ENCODE results near the gene CD58. TPM values are rescaled to one million over a fixed set of nuclear protein-coding genes. Genes with fewer than 3 reads are reported as not detected.
"Not testable (repeated sequence)": the region's sequence is repeated elsewhere in the genome, so short reads cannot be mapped to it uniquely, and the experiment has no call there.

The CD58 gene
- total RNA-seq, 1 experiment from 2014 or later: 8.2 TPM

GRCh38 chr1:116595065-116595840 is 24.4 kb upstream of the CD58 start:
- H3K27ac ChIP-seq (ENCODE audit: low read depth, low read length, poor library complexity, severe bottlenecking); intact Hi-C loops (cut with micrococcal nuclease; ENCODE audit: unreplicated experiment); POLR2A ChIA-PET (ENCODE audit: low non-redundant PET); H3K27me3 ChIP-seq (replicated peaks; ENCODE audit: insufficient read depth, low read depth, low read length, poor library complexity); BruUV-seq (replicated peaks); H3K4me1 ChIP-seq (ENCODE audit: insufficient read depth, low read length, poor library complexity, severe bottlenecking); H3K9me3 ChIP-seq (ENCODE audit: low read depth, low read length, poor library complexity, severe bottlenecking); H3K36me3 ChIP-seq (ENCODE audit: insufficient read depth, low read length, poor library complexity, severe bottlenecking): not testable (repeated sequence)
- CTCF ChIA-PET: interaction anchor here (1.0 to 2.2 kb wide), 3 partner anchors 21 to 533 kb away, joined by 3 to 21 read pairs (median 3); no protein-coding TSS in a partner anchor
- TF ChIP-seq CTCF (conservative IDR thresholded peaks at IDR 0.05; ENCODE audit: low read depth, low read length): peak; percentile 43
- H3K4me3 ChIP-seq (ENCODE audit: low read depth, low read length, poor library complexity, severe bottlenecking): peak overlapping the region; percentile 20
- DNase-seq (ENCODE audit: low spot score): peak; percentile 25

- H3K36me3 ChIP-seq (ENCODE audit: insufficient read depth, low read length, poor library complexity, severe bottlenecking); CTCF ChIA-PET; H3K27ac ChIP-seq (ENCODE audit: low read depth, low read length, poor library complexity, severe bottlenecking); BruUV-seq (replicated peaks); H3K4me1 ChIP-seq (ENCODE audit: insufficient read depth, low read length, poor library complexity, severe bottlenecking); H3K4me3 ChIP-seq (ENCODE audit: low read depth, low read length, poor library complexity, severe bottlenecking); DNase-seq (ENCODE audit: low spot score); intact Hi-C loops (cut with micrococcal nuclease; ENCODE audit: unreplicated experiment); H3K27me3 ChIP-seq (replicated peaks; ENCODE audit: insufficient read depth, low read depth, low read length, poor library complexity); H3K9me3 ChIP-seq (ENCODE audit: low read depth, low read length, poor library complexity, severe bottlenecking); POLR2A ChIA-PET (ENCODE audit: low non-redundant PET): not testable (repeated sequence)
Measured at GRCh38 chr1:116593977-116594376, 23.2 kb upstream of the CD58 start.

GRCh38 chr1:116593401-116593800 is 22.6 kb upstream of the CD58 start:
- H3K27me3 ChIP-seq (replicated peaks; ENCODE audit: insufficient read depth, low read depth, low read length, poor library complexity); DNase-seq (ENCODE audit: low spot score); H3K4me1 ChIP-seq (ENCODE audit: insufficient read depth, low read length, poor library complexity, severe bottlenecking); H3K27ac ChIP-seq (ENCODE audit: low read depth, low read length, poor library complexity, severe bottlenecking); BruUV-seq (replicated peaks); H3K9me3 ChIP-seq (ENCODE audit: low read depth, low read length, poor library complexity, severe bottlenecking); H3K4me3 ChIP-seq (ENCODE audit: low read depth, low read length, poor library complexity, severe bottlenecking); POLR2A ChIA-PET (ENCODE audit: low non-redundant PET); intact Hi-C loops (cut with micrococcal nuclease; ENCODE audit: unreplicated experiment); H3K36me3 ChIP-seq (ENCODE audit: insufficient read depth, low read length, poor library complexity, severe bottlenecking); CTCF ChIA-PET: not testable (repeated sequence)

GRCh38 chr1:116591951-116592605 is 21.3 kb upstream of the CD58 start:
- BruUV-seq (replicated peaks); H3K27ac ChIP-seq (ENCODE audit: low read depth, low read length, poor library complexity, severe bottlenecking); H3K9me3 ChIP-seq (ENCODE audit: low read depth, low read length, poor library complexity, severe bottlenecking); H3K27me3 ChIP-seq (replicated peaks; ENCODE audit: insufficient read depth, low read depth, low read length, poor library complexity); CTCF ChIA-PET; intact Hi-C loops (cut with micrococcal nuclease; ENCODE audit: unreplicated experiment); DNase-seq (ENCODE audit: low spot score); H3K36me3 ChIP-seq (ENCODE audit: insufficient read depth, low read length, poor library complexity, severe bottlenecking); POLR2A ChIA-PET (ENCODE audit: low non-redundant PET); H3K4me3 ChIP-seq (ENCODE audit: low read depth, low read length, poor library complexity, severe bottlenecking); H3K4me1 ChIP-seq (ENCODE audit: insufficient read depth, low read length, poor library complexity, severe bottlenecking): not testable (repeated sequence)

GRCh38 chr1:116591006-116591950 is 20.5 kb upstream of the CD58 start:
- H3K27ac ChIP-seq (ENCODE audit: low read depth, low read length, poor library complexity, severe bottlenecking); H3K4me3 ChIP-seq (ENCODE audit: low read depth, low read length, poor library complexity, severe bottlenecking); H3K36me3 ChIP-seq (ENCODE audit: insufficient read depth, low read length, poor library complexity, severe bottlenecking); BruUV-seq (replicated peaks); POLR2A ChIA-PET (ENCODE audit: low non-redundant PET); intact Hi-C loops (cut with micrococcal nuclease; ENCODE audit: unreplicated experiment); H3K4me1 ChIP-seq (ENCODE audit: insufficient read depth, low read length, poor library complexity, severe bottlenecking); H3K9me3 ChIP-seq (ENCODE audit: low read depth, low read length, poor library complexity, severe bottlenecking); CTCF ChIA-PET; DNase-seq (ENCODE audit: low spot score); H3K27me3 ChIP-seq (replicated peaks; ENCODE audit: insufficient read depth, low read depth, low read length, poor library complexity): not testable (repeated sequence)

GRCh38 chr1:116590359-116591005 is 19.7 kb upstream of the CD58 start:
- BruUV-seq (replicated peaks); H3K27me3 ChIP-seq (replicated peaks; ENCODE audit: insufficient read depth, low read depth, low read length, poor library complexity); H3K4me3 ChIP-seq (ENCODE audit: low read depth, low read length, poor library complexity, severe bottlenecking); H3K9me3 ChIP-seq (ENCODE audit: low read depth, low read length, poor library complexity, severe bottlenecking); H3K36me3 ChIP-seq (ENCODE audit: insufficient read depth, low read length, poor library complexity, severe bottlenecking); intact Hi-C loops (cut with micrococcal nuclease; ENCODE audit: unreplicated experiment); DNase-seq (ENCODE audit: low spot score); CTCF ChIA-PET; POLR2A ChIA-PET (ENCODE audit: low non-redundant PET); H3K27ac ChIP-seq (ENCODE audit: low read depth, low read length, poor library complexity, severe bottlenecking); H3K4me1 ChIP-seq (ENCODE audit: insufficient read depth, low read length, poor library complexity, severe bottlenecking): not testable (repeated sequence)

All from A673 (cell line).